GM10248 (cell line): ENCODE data around the gene ERBB4.

Experiments used
- CTCF ChIA-PET: fragments of 300-600 bp; sonication (Branson Sonifier 250); formaldehyde crosslinking; extraction: SDS; loops from one replicate; lab custom pipeline; 2021; ENCODE audit warnings: antibody characterized with exemption; lab: Yijun Ruan, JAX
- POLR2A ChIA-PET: fragments of 350-650 bp; sonication (Branson Sonifier 250); formaldehyde crosslinking; extraction: SDS; loops from one replicate; lab custom pipeline; 2020; ENCODE audit warnings: antibody characterized with exemption; lab: Yijun Ruan, JAX
- DNase-seq: peaks from one replicate; pipeline ENCODE4 v3.0.0; 2012; ENCODE audit errors: extremely low spot score
- TF ChIP-seq, protein P1 (sequence below): IDR thresholded peaks from 2 replicates; pipeline ENCODE4 v1.5.1; 2012; ENCODE audit warnings: mild to moderate bottlenecking, low read depth; ENCODE audit errors: extremely low read depth, missing control alignments, control extremely low read depth

The ERBB4 gene

DNA sequence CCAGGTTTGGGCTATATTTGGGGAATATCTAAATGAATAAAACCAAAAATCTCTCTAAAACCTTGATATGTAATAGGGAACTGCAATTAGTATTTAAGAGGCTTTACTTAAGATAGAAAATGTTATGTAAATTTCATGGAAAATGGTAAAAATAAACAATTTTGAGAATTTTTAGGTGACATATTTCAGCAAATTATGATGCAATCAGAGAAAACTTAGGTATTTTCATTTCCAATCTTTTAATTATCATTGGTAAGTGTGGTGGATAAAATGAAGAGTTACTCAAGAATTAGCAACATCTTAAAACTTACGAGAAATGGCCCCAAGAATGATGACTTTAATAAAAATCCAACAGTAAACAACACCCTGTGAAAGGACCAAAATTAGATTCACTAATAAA lies 571.4 kb downstream of the ERBB4 start:
- DNase-seq, result no peak
- POLR2A ChIA-PET, result no interaction called here
- CTCF ChIA-PET, result interaction anchor here (1.0 kb wide), 1 partner anchor 8 kb away, joined by 3 read pairs; no protein-coding TSS in a partner anchor
- TF ChIP-seq, protein P1, sequence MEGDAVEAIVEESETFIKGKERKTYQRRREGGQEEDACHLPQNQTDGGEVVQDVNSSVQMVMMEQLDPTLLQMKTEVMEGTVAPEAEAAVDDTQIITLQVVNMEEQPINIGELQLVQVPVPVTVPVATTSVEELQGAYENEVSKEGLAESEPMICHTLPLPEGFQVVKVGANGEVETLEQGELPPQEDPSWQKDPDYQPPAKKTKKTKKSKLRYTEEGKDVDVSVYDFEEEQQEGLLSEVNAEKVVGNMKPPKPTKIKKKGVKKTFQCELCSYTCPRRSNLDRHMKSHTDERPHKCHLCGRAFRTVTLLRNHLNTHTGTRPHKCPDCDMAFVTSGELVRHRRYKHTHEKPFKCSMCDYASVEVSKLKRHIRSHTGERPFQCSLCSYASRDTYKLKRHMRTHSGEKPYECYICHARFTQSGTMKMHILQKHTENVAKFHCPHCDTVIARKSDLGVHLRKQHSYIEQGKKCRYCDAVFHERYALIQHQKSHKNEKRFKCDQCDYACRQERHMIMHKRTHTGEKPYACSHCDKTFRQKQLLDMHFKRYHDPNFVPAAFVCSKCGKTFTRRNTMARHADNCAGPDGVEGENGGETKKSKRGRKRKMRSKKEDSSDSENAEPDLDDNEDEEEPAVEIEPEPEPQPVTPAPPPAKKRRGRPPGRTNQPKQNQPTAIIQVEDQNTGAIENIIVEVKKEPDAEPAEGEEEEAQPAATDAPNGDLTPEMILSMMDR, result no peak

DNA sequence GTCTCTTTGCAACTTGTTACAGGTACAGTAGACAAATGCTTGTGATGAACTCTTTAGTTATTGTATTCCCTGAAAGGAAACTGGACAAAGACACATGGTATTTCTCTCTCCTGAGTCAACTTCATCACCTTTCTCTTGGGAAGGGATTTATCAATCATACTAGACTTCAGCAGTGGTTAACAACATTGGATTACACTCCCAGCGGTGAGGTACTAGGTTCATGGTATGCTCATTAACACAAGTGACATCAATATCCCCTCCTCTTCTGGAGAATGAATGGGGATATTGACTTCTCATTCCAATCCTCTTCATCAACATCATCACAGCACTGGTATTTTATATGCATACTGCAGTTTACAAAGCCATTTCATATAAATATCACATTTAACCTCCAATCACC lies 574.6 kb downstream of the ERBB4 start:
- ChIA-PET POLR2A (no interaction called here), CTCF (no interaction called here)
- TF ChIP-seq, protein P1, result no peak
- no peak for DNase-seq

DNA sequence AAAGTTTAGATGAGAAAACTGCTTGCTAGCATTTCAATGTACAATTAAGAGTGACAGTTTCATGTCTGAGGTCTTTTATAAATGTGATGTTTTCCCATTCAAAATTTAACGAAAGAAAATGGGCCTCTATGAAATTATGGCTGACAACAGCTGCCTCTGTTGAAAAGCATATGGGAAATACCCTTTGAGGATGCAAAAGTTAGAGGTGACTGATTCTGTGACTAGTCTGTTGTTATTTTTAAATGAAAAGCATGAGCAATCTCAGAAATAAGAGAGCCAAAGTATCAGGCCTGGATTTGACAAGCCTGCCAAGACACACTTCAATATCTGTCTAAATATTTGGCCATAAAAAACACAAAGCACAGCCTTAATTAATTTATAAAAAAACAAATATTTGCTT lies 580.8 kb downstream of the ERBB4 start:
- CTCF ChIA-PET, result interaction anchor here (1.5 kb wide), 1 partner anchor 11 kb away, joined by 3 read pairs; no protein-coding TSS in a partner anchor
- TF ChIP-seq, protein P1, result no peak
- POLR2A ChIA-PET, result no interaction called here
- DNase-seq, result peak; percentile 13

DNA sequence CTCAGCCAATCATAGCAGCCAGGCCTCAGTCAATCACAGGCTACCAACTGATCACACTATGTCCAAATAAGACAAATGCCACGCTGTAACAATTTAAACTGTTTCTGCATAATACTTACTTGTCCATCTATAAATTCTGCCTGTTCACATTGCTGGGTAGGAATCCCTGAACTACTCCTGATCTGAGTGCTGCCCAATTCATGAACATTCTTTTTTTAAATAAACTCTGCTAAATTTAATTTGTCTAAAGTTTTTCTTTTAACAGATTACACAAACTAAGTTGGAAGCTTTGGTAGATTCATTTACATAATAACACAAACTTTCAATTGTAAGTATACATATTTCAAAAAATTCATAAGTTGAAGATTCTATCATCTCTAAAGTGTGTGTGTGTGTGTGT lies 583.0 kb downstream of the ERBB4 start:
- POLR2A ChIA-PET, result no interaction called here
- TF ChIP-seq, protein P1, result no peak
- DNase-seq, result no peak
- CTCF ChIA-PET, result interaction anchor here (0.8 to 1.1 kb wide), 2 partner anchors 10 to 12 kb away, joined by 3 to 4 read pairs; no protein-coding TSS in a partner anchor

DNA sequence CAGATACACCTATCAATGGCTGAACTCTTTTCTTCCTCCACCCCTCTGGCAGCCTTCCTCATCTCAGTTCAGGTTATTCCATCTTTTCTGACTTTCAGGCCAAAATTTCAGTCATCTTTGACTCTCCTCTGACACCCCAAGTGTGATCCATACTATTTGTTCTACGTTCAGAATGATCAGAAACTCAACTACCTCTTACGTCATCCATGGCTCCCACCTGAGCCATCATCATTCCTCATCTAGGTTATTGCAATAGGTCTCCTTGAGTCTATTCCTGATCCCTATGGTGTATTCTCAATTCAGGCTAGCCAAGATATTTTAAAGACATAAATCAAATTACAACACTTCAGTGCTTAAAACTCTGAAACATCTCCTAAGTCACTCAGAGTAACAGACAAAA lies 589.7 kb downstream of the ERBB4 start:
- POLR2A ChIA-PET, result no interaction called here
- TF ChIP-seq, protein P1, result no peak
- no peak for DNase-seq
- CTCF ChIA-PET, result no interaction called here

DNA sequence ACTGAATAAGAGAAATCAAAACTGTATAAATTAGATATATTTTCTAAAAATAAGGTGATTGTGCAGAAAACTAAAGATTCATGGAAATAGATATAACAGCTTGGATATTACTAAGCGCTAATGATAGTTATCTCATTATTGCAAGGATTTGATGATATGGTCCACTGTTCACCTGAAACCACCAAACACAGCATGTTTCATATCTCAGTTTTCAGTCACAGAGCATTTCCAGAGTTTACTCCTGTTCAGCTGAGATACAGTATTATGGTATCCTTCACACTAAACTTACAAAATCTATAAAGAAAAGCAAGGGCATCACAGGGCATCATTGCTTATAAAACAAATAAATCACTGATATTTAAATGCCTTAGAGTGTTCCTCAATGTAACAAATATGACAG lies 591.6 kb downstream of the ERBB4 start:
- ChIA-PET CTCF (no interaction called here), POLR2A (no interaction called here)
- TF ChIP-seq, protein P1, result no peak
- DNase-seq, result no peak
